PFSK-1 (cell line): ENCODE results near the gene TRMT1.

ENCODE experiments used
- POLR2AphosphoS5 ChIP-seq: IDR thresholded peaks from 2 replicates; pipeline ENCODE4 v1.6.1; 2012; ENCODE audit warnings: low read depth, mild to moderate bottlenecking, control low read depth, low read length, moderate library complexity
- SIN3A ChIP-seq: IDR thresholded peaks from 2 replicates; pipeline ENCODE4 v1.6.1; 2012; ENCODE audit warnings: mild to moderate bottlenecking, low read length, moderate library complexity, borderline replicate concordance; ENCODE audit not compliant: insufficient read depth
- TAF1 ChIP-seq: IDR thresholded peaks from 2 replicates; pipeline ENCODE4 v1.6.1; 2012; ENCODE audit warnings: low read length, control low read depth, borderline replicate concordance; ENCODE audit not compliant: insufficient read depth
- TF ChIP-seq, protein P1 (sequence below), 2 experiments: IDR thresholded peaks; 2 replicates each; pipeline versions ENCODE4 v1.6.1 to v1.8.0; 2011 to 2012; ENCODE audit warnings: low read depth in 2 of 2, low read length in 2 of 2, control low read depth in 1 of 2, inconsistent platforms in 1 of 2, mild to moderate bottlenecking in 1 of 2, moderate library complexity in 1 of 2; ENCODE audit not compliant: insufficient read depth in 1 of 2

DNA sequence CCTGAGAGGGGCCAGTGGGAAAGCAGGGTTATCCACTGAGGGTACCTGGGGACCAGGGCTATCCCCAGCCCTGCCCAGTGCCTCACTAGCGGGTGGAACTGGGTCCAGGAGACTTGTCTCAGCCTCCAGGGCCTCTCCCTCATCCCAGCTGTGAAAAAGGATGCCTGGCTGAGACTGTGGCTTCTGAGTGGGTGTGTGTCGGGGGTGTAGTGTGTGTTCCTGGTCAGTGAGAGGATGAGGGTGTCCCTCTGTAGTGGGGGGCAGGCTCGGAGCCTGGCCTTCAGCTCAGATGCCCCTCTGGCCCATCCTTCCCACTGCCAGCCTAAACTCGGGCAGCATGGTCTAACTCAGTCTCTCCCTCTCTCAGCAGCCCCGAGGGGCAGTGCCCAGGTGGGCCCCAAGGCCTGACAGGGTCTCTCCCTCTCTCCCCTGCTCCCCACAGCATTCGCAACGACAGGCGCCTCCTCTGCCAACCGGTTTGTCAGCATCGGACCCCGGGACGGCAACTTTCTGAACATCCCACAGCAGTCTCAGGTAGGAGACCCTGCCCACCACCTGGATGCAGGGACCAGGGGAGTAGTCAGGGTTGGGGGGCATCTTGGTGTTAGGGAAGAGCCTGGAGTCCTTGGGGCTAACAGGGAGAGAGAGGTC, 26.6 kb downstream of the TRMT1 start:
- TF ChIP-seq, protein P1, sequence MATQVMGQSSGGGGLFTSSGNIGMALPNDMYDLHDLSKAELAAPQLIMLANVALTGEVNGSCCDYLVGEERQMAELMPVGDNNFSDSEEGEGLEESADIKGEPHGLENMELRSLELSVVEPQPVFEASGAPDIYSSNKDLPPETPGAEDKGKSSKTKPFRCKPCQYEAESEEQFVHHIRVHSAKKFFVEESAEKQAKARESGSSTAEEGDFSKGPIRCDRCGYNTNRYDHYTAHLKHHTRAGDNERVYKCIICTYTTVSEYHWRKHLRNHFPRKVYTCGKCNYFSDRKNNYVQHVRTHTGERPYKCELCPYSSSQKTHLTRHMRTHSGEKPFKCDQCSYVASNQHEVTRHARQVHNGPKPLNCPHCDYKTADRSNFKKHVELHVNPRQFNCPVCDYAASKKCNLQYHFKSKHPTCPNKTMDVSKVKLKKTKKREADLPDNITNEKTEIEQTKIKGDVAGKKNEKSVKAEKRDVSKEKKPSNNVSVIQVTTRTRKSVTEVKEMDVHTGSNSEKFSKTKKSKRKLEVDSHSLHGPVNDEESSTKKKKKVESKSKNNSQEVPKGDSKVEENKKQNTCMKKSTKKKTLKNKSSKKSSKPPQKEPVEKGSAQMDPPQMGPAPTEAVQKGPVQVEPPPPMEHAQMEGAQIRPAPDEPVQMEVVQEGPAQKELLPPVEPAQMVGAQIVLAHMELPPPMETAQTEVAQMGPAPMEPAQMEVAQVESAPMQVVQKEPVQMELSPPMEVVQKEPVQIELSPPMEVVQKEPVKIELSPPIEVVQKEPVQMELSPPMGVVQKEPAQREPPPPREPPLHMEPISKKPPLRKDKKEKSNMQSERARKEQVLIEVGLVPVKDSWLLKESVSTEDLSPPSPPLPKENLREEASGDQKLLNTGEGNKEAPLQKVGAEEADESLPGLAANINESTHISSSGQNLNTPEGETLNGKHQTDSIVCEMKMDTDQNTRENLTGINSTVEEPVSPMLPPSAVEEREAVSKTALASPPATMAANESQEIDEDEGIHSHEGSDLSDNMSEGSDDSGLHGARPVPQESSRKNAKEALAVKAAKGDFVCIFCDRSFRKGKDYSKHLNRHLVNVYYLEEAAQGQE (IDR thresholded peaks at IDR 0.05; ENCODE audit: insufficient read depth in 1 of 2, low read depth in 2 of 2, low read length in 2 of 2): no peak
- TF ChIP-seq POLR2AphosphoS5: no peak
- TF ChIP-seq SIN3A: no peak
- TF ChIP-seq TAF1: no peak
